SU-DHL-6 (cell line): ENCODE data around the gene STX12.

ENCODE experiments used
- EZH2phosphoT487 ChIP-seq: fragments of 200-600 bp; sonication (generic), shearing (Covaris generic); conservative IDR thresholded peaks from 2 replicates; pipeline ENCODE4 v1.6.1; 2018; ENCODE audit warnings: mild to moderate bottlenecking, antibody characterized with exemption, low read length, moderate library complexity, mixed read lengths
- TF ChIP-seq, protein P1 (sequence below): fragments of 200-600 bp; sonication (generic); IDR thresholded peaks from one replicate; pipeline ENCODE4 v1.5.1; 2017; ENCODE audit warnings: antibody characterized with exemption, mild to moderate bottlenecking, low read length, moderate library complexity; ENCODE audit not compliant: insufficient read depth, poor library complexity, severe bottlenecking

DNA sequence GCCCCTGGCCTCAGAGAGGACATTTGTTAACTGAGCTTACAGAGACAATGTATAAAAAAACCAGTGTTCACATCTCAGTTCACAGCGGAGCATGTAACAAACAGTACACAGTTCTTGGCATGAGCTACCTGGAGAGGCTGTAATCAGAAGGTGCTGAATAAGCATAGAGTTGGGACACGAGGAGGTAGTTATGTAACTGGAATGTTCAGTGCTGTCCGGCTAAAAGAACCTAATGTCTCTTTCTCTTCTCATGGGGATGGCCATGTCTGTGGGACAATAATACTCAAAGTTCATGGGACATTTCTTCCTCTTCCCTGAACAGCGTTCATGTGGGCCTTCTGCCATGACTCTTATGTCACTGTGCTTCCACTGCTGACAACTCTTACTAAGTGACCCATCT is 17.2 kb upstream of the STX12 start:
- TF ChIP-seq, protein P1, sequence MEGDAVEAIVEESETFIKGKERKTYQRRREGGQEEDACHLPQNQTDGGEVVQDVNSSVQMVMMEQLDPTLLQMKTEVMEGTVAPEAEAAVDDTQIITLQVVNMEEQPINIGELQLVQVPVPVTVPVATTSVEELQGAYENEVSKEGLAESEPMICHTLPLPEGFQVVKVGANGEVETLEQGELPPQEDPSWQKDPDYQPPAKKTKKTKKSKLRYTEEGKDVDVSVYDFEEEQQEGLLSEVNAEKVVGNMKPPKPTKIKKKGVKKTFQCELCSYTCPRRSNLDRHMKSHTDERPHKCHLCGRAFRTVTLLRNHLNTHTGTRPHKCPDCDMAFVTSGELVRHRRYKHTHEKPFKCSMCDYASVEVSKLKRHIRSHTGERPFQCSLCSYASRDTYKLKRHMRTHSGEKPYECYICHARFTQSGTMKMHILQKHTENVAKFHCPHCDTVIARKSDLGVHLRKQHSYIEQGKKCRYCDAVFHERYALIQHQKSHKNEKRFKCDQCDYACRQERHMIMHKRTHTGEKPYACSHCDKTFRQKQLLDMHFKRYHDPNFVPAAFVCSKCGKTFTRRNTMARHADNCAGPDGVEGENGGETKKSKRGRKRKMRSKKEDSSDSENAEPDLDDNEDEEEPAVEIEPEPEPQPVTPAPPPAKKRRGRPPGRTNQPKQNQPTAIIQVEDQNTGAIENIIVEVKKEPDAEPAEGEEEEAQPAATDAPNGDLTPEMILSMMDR, result no peak
- TF ChIP-seq EZH2phosphoT487, result no peak
